ENCODE results near the gene SERPINA4.
"Not testable (repeated sequence)": the region's sequence is repeated elsewhere in the genome, so short reads cannot be mapped to it uniquely, and the experiment has no call there.

Gene SERPINA4

GRCh38 chr14:94570002-94570400 lies 8.8 kb downstream of the SERPINA4 start:
- Histone ChIP-seq H3K36me3 (ENCODE audit: control insufficient read depth, insufficient read depth, low read length) (no peaks in the 10 kb centered on the region), H3K4me3 (ENCODE audit: extremely low read depth, insufficient read depth, low read length, poor library complexity, severe bottlenecking) (no peak overlapping the region), H3K4me1 (ENCODE audit: control insufficient read depth, insufficient read depth, low read length, poor library complexity, severe bottlenecking) (no peaks in the 10 kb centered on the region), H3K27ac (ENCODE audit: low read depth, low read length, severe bottlenecking) (no peak overlapping the region), H3K9me3 (ENCODE audit: control insufficient read depth, low read length) (no peaks in the 10 kb centered on the region)
- WGBS, 2 experiments (ENCODE audit: insufficient coverage in 2 of 2) = 92 to 93% methylated on average over 6 of the region's 6 CpGs

GRCh38 chr14:94570440-94570839 lies 9.2 kb downstream of the SERPINA4 start:
- Histone ChIP-seq H3K4me1 (ENCODE audit: control insufficient read depth, insufficient read depth, low read length, poor library complexity, severe bottlenecking) (no peaks in the 10 kb centered on the region), H3K27ac (ENCODE audit: low read depth, low read length, severe bottlenecking) (no peak overlapping the region), H3K36me3 (ENCODE audit: control insufficient read depth, insufficient read depth, low read length) (no peaks in the 10 kb centered on the region), H3K9me3 (ENCODE audit: control insufficient read depth, low read length) (no peaks in the 10 kb centered on the region), H3K4me3 (ENCODE audit: extremely low read depth, insufficient read depth, low read length, poor library complexity, severe bottlenecking) (no peak overlapping the region)
- 79 to 97% methylated on average over 8 to 9 of the region's 9 CpGs for WGBS, 2 experiments (ENCODE audit: insufficient coverage in 2 of 2)

GRCh38 chr14:94571395-94571794 lies 10.2 kb downstream of the SERPINA4 start:
- H3K9me3 ChIP-seq (ENCODE audit: control insufficient read depth, low read length) = no peaks in the 10 kb centered on the region
- 82 to 85% methylated on average over 7 of the region's 7 CpGs for WGBS, 2 experiments (ENCODE audit: insufficient coverage in 2 of 2)
- no peak overlapping the region for H3K4me3 ChIP-seq (ENCODE audit: extremely low read depth, insufficient read depth, low read length, poor library complexity, severe bottlenecking)
- no peak overlapping the region for H3K27ac ChIP-seq (ENCODE audit: low read depth, low read length, severe bottlenecking)
- H3K4me1 ChIP-seq (ENCODE audit: control insufficient read depth, insufficient read depth, low read length, poor library complexity, severe bottlenecking) = no peaks in the 10 kb centered on the region
- H3K36me3 ChIP-seq (ENCODE audit: control insufficient read depth, insufficient read depth, low read length) = no peaks in the 10 kb centered on the region

- 78 to 95% methylated on average over 2 of the region's 6 CpGs for WGBS, 2 experiments (ENCODE audit: insufficient coverage in 2 of 2)
- H3K4me3 ChIP-seq (ENCODE audit: extremely low read depth, insufficient read depth, low read length, poor library complexity, severe bottlenecking) = no peak overlapping the region
- H3K27ac ChIP-seq (ENCODE audit: low read depth, low read length, severe bottlenecking) = no peak overlapping the region
- no peaks in the 10 kb centered on the region for H3K36me3 ChIP-seq (ENCODE audit: control insufficient read depth, insufficient read depth, low read length)
- no peaks in the 10 kb centered on the region for H3K4me1 ChIP-seq (ENCODE audit: control insufficient read depth, insufficient read depth, low read length, poor library complexity, severe bottlenecking)
- H3K9me3 ChIP-seq (ENCODE audit: control insufficient read depth, low read length) = no peaks in the 10 kb centered on the region
Observed at GRCh38 chr14:94571950-94572349, 10.7 kb downstream of the SERPINA4 start.

GRCh38 chr14:94572637-94573303 lies 11.5 kb downstream of the SERPINA4 start:
- no peaks in the 10 kb centered on the region for H3K36me3 ChIP-seq (ENCODE audit: control insufficient read depth, insufficient read depth, low read length)
- no peaks in the 10 kb centered on the region for H3K4me1 ChIP-seq (ENCODE audit: control insufficient read depth, insufficient read depth, low read length, poor library complexity, severe bottlenecking)
- WGBS, 2 experiments (ENCODE audit: insufficient coverage in 2 of 2) = 84 to 86% methylated on average over 7 of the region's 7 CpGs
- H3K9me3 ChIP-seq (ENCODE audit: control insufficient read depth, low read length) = no peaks in the 10 kb centered on the region
- no peak overlapping the region for H3K27ac ChIP-seq (ENCODE audit: low read depth, low read length, severe bottlenecking)
- H3K4me3 ChIP-seq (ENCODE audit: extremely low read depth, insufficient read depth, low read length, poor library complexity, severe bottlenecking) = no peak overlapping the region

- 75 to 97% methylated on average over 3 to 4 of the region's 6 CpGs for WGBS, 2 experiments (ENCODE audit: insufficient coverage in 2 of 2)
Observed at GRCh38 chr14:94573475-94574277, 12.4 kb downstream of the SERPINA4 start.

GRCh38 chr14:94574336-94574735 lies 13.1 kb downstream of the SERPINA4 start:
- H3K27ac ChIP-seq (ENCODE audit: low read depth, low read length, severe bottlenecking) = no peak overlapping the region
- WGBS, 2 experiments (ENCODE audit: insufficient coverage in 2 of 2) = 74 to 82% methylated on average over 2 to 3 of the region's 3 CpGs
- no peaks in the 10 kb centered on the region for H3K9me3 ChIP-seq (ENCODE audit: control insufficient read depth, low read length)
- H3K4me3 ChIP-seq (ENCODE audit: extremely low read depth, insufficient read depth, low read length, poor library complexity, severe bottlenecking) = no peak overlapping the region
- no peaks in the 10 kb centered on the region for H3K4me1 ChIP-seq (ENCODE audit: control insufficient read depth, insufficient read depth, low read length, poor library complexity, severe bottlenecking)
- H3K36me3 ChIP-seq (ENCODE audit: control insufficient read depth, insufficient read depth, low read length) = no peaks in the 10 kb centered on the region

More at GRCh38 chr14:94573475-94574277, 12.4 kb downstream of the SERPINA4 start:
- Histone ChIP-seq H3K27ac (ENCODE audit: low read depth, low read length, severe bottlenecking) (no peak overlapping the region), H3K4me1 (ENCODE audit: control insufficient read depth, insufficient read depth, low read length, poor library complexity, severe bottlenecking) (no peaks in the 10 kb centered on the region), H3K36me3 (ENCODE audit: control insufficient read depth, insufficient read depth, low read length) (no peaks in the 10 kb centered on the region), H3K9me3 (ENCODE audit: control insufficient read depth, low read length) (no peaks in the 10 kb centered on the region), H3K4me3 (ENCODE audit: extremely low read depth, insufficient read depth, low read length, poor library complexity, severe bottlenecking) (no peak overlapping the region)

GRCh38 chr14:94575730-94576585 lies 14.7 kb downstream of the SERPINA4 start:
- Histone ChIP-seq H3K9me3 (ENCODE audit: control insufficient read depth, low read length) (no peaks in the 10 kb centered on the region), H3K36me3 (ENCODE audit: control insufficient read depth, insufficient read depth, low read length) (no peaks in the 10 kb centered on the region), H3K27ac (ENCODE audit: low read depth, low read length, severe bottlenecking) (no peak overlapping the region), H3K4me1 (ENCODE audit: control insufficient read depth, insufficient read depth, low read length, poor library complexity, severe bottlenecking) (peaks cover 5% of the 10 kb centered on the region), H3K4me3 (ENCODE audit: extremely low read depth, insufficient read depth, low read length, poor library complexity, severe bottlenecking) (no peak overlapping the region)
- 84 to 87% methylated on average over 3 to 5 of the region's 5 CpGs for WGBS, 2 experiments (ENCODE audit: insufficient coverage in 2 of 2)

GRCh38 chr14:94577472-94577871 lies 16.2 kb downstream of the SERPINA4 start:
- H3K4me1 ChIP-seq (ENCODE audit: control insufficient read depth, insufficient read depth, low read length, poor library complexity, severe bottlenecking); H3K36me3 ChIP-seq (ENCODE audit: control insufficient read depth, insufficient read depth, low read length); H3K9me3 ChIP-seq (ENCODE audit: control insufficient read depth, low read length); H3K27ac ChIP-seq (ENCODE audit: low read depth, low read length, severe bottlenecking); H3K4me3 ChIP-seq (ENCODE audit: extremely low read depth, insufficient read depth, low read length, poor library complexity, severe bottlenecking): not testable (repeated sequence)

GRCh38 chr14:94578712-94579111 lies 17.5 kb downstream of the SERPINA4 start:
- no peaks in the 10 kb centered on the region for H3K9me3 ChIP-seq (ENCODE audit: control insufficient read depth, low read length)
- H3K4me3 ChIP-seq (ENCODE audit: extremely low read depth, insufficient read depth, low read length, poor library complexity, severe bottlenecking) = no peak overlapping the region
- 82 to 93% methylated on average over 3 of the region's 6 CpGs for WGBS, 2 experiments (ENCODE audit: insufficient coverage in 2 of 2)
- H3K4me1 ChIP-seq (ENCODE audit: control insufficient read depth, insufficient read depth, low read length, poor library complexity, severe bottlenecking) = peaks cover 9% of the 10 kb centered on the region
- H3K27ac ChIP-seq (ENCODE audit: low read depth, low read length, severe bottlenecking) = no peak overlapping the region
- H3K36me3 ChIP-seq (ENCODE audit: control insufficient read depth, insufficient read depth, low read length) = no peaks in the 10 kb centered on the region

Data from mesodermal cell (in vitro differentiated cells).